ENCODE results near the gene RTL9. TPM values are rescaled to one million over a fixed set of nuclear protein-coding genes. Genes with fewer than 3 reads are reported as not detected.
"Not testable (repeated sequence)": the region's sequence is repeated elsewhere in the genome, so short reads cannot be mapped to it uniquely, and the experiment has no call there.

Gene RTL9
- under 1 TPM in 2 of 3 donors, not detected in 1; 0.02 to 0.04 TPM for polyA plus RNA-seq

DNA sequence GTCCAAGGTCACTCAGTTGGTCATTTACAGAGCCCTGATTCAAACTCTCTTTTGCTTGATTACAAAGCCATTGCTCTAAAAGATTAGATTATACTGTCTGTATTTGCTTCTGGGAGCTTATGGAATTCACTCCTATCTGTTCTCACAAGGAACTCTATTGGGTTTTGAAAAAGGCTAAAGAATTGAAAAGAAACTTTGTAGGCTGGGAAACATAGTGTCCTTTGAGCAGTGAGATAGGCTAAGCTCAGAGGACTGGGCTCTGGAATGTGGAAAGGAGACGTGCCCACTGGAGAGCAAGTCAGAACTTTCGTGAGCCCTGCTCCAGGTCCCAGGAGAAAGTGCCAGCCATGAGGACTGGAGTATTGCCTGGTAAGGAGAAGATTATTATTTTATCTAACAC, at the start of gene RTL9:
Gene RTL9 (plus strand): TSS at position 301 of the 400 bp plus-strand sequence. CDS start 91,770 bp downstream, outside the sequence.
- WGBS, 3 donors, result 57 to 78% (median 61%) methylated on average over 2 of the region's 2 CpGs
- no peak within 1 kb of the TSS for H3K27ac ChIP-seq (ENCODE audit: low read depth, low read length)

DNA sequence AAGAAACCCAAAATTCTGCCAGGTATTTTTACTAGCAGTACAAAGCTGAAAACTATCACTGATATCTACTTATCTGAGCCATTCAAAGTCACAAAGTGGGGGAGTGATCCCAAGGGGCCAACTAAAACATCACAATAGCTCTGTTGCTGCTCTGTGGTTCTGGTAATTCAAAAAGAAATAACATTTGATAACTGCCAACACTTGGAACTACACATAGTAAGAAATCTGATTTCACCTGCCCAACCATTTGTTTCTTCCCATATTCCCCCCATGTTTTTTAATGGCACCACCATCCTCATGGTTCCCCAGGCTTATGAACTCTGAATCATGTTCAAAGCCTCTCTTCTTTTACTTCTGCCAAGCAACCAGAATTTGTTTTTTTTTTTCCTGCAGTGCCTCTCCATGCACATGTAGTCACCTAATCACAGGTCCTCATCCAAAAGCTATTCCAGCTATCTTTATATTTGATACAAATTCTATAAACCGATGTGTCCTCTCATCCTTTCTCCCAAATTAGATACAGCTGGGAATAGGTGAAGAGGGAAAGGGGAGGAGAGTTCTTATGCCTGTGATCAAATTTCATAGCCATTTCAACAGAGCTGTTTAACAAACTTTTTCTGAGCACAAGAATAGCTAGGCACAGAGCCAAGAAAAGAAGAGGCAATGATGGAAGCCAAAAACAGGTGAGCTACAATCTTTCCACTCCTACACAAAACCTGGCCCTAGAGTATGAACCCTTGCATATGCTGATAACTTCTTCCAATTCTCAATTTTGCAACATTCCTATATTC, 48.5 kb upstream of the RTL9 start:
- WGBS, 3 donors, result 55 to 85% (median 65%) methylated on average over 1 of the region's 1 CpG

DNA sequence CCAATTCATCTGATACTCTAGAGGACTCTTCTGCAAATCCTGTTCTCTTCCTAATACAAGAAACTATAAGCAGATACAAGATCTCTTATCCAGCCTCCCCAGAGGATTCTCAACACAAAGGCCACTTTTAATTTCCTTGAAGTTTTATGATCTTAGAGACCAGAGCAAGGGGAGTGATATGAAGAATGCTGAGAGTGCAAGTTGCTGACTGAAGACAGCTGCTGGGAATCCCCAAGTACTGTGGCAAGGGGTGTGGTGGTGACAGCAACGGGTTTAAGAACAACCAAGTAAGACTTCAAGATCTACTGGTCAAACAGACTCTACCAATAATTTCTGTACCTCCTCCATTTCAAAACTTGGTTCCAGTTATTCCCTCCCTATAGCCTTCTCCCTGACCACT, 47.8 kb upstream of the RTL9 start:
- no peak overlapping the region for H3K27ac ChIP-seq (ENCODE audit: low read depth, low read length)
- 24 to 82% (median 58%) methylated on average over 1 of the region's 1 CpG for WGBS, 3 donors

More for the DNA sequence above, 48.5 kb upstream of the RTL9 start:
- H3K27ac ChIP-seq (ENCODE audit: low read depth, low read length), result no peak overlapping the region

DNA sequence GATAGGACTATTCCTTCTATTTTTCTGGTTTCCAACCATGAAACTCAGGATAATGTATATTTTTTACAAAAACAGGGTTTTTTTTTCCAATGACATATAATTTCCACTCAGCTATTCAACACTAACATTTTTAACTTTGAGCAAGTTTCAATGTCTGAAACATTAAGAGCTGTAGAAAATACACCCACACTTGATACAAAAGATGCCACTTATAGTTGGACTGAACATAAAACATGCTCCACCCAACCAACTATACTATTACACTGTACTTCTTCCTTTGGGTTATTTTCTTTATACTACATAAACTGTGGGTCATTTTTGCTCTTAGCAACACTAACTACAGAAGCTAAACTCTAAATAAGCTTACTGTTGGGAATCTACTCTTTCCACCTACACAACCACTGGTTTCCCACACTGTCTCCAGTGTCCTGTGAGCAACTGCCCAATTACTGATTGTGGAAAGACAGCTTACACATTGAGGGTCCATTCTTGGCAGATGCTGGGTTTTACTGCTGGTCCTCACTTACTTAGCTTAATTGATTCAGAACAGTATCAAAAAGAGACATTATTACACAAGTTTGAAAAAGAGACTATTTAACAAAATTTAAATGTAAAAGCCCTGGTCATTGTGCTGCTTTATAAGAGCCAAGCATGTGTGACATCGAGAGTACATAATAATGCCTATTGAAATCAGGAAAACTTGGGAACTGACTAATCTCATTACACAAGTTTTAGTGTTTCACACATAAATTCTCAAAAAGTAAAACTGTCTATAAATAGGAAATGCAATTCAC, 47.0 kb upstream of the RTL9 start:
- WGBS, 3 donors, result 81 to 95% (median 82%) methylated on average over 1 of the region's 1 CpG
- H3K27ac ChIP-seq (ENCODE audit: low read depth, low read length), result no peak overlapping the region

DNA sequence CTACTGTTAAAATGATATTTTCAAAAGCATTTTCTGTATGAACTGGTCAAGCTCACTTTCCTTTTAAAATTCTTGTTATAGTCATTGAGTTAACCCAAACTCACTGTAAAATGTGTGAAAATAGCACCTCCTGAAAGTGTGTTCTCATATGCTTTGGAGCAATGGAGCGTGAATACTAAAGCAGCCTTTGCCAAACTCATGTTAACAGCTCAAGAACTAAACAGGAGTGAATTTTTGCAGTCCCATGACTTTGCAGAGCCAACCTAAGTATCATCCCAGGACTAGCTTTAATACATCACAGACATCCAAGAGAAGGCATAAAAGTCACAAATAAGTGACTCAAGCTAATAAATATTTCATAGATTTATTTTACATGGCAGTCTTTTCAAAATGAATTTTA, 43.1 kb upstream of the RTL9 start:
- no peak overlapping the region for H3K27ac ChIP-seq (ENCODE audit: low read depth, low read length)
- WGBS, 3 donors, result 63 to 87% (median 79%) methylated on average over 1 of the region's 1 CpG

DNA sequence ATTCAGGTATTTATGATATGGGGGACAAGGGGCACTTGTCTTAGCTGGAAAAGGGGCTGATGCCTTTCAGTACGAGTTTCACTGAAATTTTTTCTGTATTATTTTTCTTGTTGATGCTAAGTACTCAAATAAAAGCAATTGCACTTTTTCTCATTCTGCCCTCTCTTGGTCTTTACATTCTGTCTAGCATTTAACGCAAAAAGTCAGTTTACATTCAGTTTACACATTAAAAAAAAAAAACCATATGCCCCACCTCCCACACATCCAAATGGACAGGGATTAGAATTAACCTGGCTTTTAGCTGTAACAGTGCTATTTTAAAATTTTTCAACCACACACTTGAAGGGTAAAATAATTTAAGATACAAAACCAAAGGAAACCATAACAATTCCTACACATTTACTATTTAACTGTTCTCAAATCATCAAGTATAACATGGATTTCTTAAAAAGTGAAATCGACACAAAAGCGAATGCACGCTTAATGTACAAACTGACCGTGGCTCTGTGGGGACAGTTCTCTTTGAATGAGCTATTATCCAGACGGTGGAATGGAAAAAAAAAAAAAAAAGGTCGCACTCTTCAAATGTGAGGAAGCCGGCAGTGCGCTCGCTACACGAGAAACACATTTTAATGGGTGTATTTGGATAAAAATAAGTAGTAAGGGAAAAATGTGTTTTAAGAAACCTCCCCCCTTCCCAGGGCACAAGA, 42.1 kb upstream of the RTL9 start:
- WGBS, 3 donors, result 3 to 35% (median 7%) methylated on average over 12 of the region's 12 CpGs
- no peak overlapping the region for H3K27ac ChIP-seq (ENCODE audit: low read depth, low read length)

DNA sequence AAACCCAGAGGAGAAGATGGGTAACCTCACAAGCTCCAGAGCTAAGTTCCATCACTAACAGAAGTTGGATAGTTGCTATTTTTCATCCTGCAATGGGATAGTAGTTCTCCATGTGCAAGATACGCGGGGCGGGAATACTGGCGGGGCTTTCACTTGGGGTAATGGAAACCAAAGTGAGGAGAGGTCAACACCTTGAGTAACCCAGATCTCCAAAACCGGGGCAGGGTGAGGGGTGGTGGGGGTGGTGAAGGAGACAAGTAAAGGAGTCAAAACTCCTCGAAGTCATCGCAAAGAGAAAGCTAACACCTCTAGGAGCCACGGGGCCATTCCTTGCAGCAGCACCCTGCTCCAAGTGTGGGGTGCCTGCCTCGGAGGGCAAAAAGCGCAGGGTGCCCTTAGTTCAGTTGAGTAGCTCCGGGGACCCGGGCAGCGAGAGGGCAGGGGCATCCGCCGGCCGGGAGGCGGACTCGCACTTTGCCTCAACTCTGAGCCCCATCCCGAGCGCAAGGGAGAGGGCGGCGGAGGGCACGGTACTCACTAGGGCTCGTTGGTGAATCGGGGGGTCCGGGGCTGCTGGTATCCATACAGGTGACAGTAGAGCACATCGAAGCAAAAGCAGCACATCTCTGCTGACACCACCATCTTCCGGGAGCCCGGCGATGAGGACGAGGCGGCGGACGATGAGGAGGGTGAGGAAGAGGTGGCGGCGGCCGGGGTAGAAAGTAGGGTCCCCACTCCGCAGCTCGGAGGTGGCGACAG, 41.4 kb upstream of the RTL9 start:
- WGBS, 3 donors, result 0 to 34% (median 0%) methylated on average over 21 to 37 of the region's 40 CpGs

DNA sequence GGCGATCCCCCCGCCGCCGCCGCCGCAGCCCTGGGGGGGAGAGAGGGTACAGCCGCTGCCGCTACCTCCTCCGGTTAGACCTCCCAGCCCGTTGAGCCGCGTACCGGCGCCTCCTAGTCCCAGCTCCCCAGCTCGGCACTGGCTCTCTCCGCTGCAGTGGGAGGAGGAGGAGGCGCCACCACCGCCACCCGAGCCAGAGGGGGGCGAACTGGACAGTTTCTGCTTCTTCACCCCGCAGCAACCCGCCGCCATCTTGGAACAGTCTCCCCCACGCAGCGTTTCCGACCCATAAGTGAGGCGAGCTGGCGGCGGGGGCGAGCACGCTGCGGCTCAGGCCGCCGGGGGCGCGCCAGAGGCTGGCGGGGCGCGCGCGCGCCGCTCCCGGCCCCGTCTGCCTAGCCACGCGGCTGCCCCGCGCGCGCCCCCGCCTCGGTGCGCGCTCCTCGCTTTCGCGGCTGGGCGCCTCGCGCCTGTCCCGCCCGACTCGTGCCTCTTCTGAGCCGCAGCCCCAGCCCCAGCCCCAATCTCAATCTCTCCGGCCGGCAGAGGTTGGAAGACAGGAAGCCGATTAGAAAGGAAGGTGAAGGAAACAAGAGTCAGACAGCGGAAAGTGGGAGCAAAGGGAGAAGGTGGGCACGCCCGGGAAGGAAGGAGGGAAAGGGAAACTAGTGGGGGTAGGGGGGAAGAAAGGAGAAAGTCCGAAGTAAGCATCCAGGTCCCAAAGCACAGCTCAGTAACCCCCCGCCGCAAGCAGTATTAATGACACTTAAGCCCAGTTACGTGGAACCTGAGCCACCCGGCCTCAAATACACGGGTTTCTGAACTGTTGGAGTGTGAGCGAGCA, 40.6 kb upstream of the RTL9 start, which contains the start of gene AMMECR1:
Gene AMMECR1 (minus strand): TSS at position 266 of the 844 bp plus-strand sequence. CDS start 14 bp downstream, at position 252.
- no peak within 1 kb of the TSS for H3K27ac ChIP-seq (ENCODE audit: low read depth, low read length)
- WGBS, 3 donors, result 0 to 20% (median 0%) methylated on average over 16 to 70 of the region's 78 CpGs

More for the DNA sequence above, 41.4 kb upstream of the RTL9 start:
- H3K27ac ChIP-seq (ENCODE audit: low read depth, low read length), result no peak overlapping the region

DNA sequence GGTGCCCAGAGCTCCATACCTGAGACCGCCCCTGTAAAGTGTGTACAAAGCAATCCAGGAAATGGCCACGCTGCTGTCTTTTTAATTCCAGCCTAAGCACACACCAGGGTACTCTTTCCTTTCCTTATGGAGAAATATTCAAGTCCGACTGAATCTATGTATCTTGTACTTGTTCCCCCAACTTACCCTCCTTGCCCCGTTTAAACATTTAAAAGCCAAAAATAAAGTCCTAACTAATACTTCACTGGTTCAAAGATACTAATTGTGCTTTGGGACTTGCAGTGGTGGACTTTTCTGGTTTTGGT, 40.0 kb upstream of the RTL9 start:
- 6 to 21% (median 8%) methylated on average over 4 of the region's 4 CpGs for WGBS, 3 donors
- no peak overlapping the region for H3K27ac ChIP-seq (ENCODE audit: low read depth, low read length)

DNA sequence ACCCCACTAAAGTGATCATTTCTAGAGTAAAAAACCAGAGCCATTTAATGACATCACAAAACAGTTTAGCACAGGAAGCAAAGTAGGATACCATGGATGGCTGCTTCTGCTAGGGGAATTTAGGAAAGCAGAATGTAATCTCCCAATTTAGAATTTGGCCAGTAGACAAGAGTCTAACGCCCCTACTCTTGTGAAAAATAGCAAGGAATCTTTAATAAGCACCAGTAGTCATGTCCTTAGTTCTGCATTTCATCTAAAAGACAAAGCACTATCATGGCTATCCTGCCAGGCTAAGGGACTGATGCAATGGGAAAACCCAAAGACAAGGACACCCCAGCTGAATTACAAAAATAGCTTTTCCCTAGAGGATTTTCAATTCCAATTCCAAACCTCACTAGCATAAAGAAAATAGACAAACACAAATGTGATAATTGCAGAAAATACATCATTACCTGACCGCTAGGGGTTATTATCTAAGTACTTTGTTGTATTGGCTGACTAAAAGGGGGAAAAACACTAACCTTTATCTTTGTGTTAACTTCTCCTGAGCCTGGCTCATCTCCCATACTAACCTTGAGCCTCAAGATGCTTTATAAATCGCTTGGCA, 38.2 kb upstream of the RTL9 start:
- WGBS, 3 donors, result 35 to 87% (median 67%) methylated on average over 3 of the region's 3 CpGs

DNA sequence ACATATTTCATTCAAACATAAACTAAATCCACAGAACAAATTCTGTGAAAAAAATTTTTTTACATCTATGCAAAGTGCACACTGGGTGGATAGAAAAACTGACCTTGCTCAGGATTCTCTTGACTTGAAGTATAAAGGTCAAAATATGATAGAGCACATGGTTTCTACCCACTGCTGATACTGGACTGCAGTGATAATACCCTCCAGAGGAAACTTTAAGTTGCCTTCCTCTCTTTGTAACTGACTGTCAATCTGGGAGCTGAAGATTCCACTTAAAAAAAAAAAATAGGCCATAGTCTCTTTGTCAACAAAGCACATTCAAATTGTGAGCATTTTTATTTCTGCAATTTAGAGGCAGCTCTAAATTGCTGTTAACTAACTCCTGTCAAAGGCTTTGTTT, 37.6 kb upstream of the RTL9 start:
- H3K27ac ChIP-seq (ENCODE audit: low read depth, low read length), result no peak overlapping the region

More for the DNA sequence above, 38.2 kb upstream of the RTL9 start:
- no peak overlapping the region for H3K27ac ChIP-seq (ENCODE audit: low read depth, low read length)

DNA sequence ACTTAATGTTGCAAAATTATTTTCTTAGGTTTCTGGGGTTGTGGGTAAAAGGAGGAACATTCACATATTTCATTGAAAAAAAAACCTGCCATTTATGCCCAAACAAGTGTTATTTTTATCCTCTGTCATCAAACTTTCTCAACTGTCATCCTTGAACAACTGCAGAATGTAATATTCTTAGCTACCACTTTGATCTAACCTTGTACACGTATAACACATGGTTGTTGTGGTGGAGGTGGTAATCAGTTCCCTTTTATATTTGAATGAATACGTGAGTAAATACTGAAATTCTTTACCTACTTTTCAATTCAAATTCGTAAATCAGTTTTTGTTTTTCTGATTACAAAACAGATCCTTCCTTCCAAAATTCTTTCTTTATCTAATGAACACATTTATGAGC, 37.0 kb upstream of the RTL9 start:
- H3K27ac ChIP-seq (ENCODE audit: low read depth, low read length), result no peak overlapping the region
- 46 to 87% (median 70%) methylated on average over 3 of the region's 3 CpGs for WGBS, 3 donors

DNA sequence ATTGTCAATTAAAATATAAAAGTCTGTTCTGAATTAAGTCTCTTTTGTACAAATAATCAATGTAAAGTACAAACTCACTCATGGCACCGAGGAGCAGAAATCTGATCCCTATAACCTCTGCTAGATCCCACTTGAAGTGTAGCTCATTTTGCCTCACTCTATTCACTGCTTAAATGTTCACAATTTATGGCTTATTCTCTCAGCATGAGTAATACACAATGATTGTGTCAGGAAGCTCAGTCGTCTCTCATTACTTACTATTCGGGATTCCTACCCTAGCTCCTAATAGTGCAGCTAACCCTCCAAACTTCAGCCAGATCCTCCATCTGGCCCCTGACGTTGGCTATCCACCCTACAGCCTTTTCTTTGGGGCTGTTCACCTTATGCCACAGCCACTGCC, 36.0 kb upstream of the RTL9 start:
- WGBS, 3 donors, result 52 to 83% (median 73%) methylated on average over 4 of the region's 4 CpGs
- no peak overlapping the region for H3K27ac ChIP-seq (ENCODE audit: low read depth, low read length)

DNA sequence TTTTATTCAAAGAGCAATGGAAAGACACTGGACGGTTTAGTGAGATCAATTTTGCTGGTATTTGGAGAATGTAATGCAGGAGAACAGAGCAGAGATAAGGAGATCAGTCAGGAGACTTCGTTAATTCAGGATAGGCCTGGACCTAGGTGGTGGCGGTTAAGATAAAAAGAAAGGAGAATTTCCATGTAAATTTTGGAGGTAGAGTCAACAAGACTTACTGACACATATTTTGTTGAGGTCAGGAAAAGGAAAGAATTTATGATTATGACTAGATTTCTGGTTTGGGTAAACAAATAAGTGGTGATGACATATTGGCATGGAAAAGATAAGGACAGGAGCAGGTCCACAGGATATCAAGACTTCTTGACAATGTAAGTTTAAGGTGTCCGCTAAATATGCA, 31.9 kb upstream of the RTL9 start:
- no peak overlapping the region for H3K27ac ChIP-seq (ENCODE audit: low read depth, low read length)
- WGBS, 3 donors, result 74 to 91% (median 75%) methylated on average over 4 of the region's 4 CpGs

DNA sequence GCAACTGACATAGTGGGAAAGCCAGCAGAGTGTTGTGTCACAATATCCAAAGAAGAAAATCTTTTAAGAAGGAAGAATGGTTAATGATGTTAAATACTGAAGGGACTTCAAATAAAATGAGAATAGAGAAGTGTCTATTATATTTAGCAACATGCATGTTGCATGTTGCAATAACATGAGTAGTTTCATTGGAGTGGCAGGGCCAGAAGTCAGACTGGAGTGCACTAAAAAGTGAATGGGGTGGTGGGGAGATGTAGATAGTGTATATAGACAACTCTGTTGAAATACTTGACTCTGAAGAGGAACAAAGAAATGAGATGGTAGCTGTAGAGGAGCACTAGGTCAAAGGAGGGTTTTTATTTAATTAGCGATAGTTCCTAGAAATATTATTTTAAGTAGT, 31.3 kb upstream of the RTL9 start:
- H3K27ac ChIP-seq (ENCODE audit: low read depth, low read length), result no peak overlapping the region
- WGBS, 3 donors, result 85 to 100% (median 93%) methylated on average over 1 of the region's 1 CpG

DNA sequence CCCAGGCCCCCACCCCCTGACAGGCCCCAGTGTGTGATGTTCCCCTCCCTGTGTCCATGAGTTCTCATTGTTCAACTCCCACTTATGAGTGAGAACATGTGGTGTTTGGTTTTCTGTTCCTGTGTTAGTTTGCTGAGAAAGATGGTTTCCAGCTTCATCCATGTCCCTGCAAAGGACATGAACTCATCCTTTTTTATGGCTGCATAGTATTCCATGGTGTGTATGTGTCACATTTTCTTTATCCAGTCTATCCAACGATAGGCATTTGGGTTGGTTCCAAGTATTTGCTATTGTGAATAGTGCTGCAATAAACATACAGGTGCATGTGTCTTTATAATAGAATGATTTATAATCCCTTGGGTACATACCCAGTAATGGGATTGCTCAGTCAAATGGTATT, 30.0 kb upstream of the RTL9 start:
- not testable (repeated sequence) for H3K27ac ChIP-seq (ENCODE audit: low read depth, low read length)
- WGBS, 3 donors, result 67 to 96% (median 90%) methylated on average over 1 of the region's 1 CpG

DNA sequence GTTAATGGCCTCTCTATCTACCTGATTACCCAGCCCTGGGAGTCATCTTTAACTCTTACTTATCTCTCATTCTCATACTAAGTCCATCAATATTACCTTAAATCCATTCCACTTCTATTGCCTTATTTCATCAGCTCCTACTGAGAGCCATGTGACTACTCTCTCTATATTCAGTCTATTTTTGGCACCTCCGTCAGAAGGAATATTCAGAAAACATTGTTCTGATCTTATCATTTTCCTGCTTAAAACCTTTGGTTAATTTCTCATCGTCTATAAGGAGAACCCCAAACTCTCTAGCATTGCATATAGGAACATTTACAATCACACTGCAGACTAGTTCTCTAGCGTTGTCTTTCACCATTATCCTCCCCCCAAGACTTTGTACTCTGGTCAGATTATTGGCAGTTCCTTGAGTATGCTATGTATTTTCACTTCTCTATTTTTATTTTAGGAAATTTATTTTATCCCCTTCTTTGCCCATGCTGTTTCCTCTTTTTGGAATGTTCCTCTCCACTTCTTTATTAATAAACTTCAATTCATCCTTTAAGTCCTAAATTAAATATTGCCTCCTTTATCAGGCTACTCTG, 27.1 kb upstream of the RTL9 start:
- H3K27ac ChIP-seq (ENCODE audit: low read depth, low read length), result no peak overlapping the region
- 50 to 80% (median 59%) methylated on average over 3 of the region's 3 CpGs for WGBS, 3 donors

Data from adipose tissue (tissue), 3 donors.